HUES64 (cell line): ENCODE measurements around the gene FAM83D.
"Not testable (repeated sequence)": the region's sequence is repeated elsewhere in the genome, so short reads cannot be mapped to it uniquely, and the experiment has no call there.

ENCODE experiments used
- H3K27ac ChIP-seq: 2 replicates; pipeline ENCODE4 v1.7.0; 2013; ENCODE audit warnings: low read depth, low read length, inconsistent platforms
- H3K27me3 ChIP-seq: 2 replicates; pipeline ENCODE4 v1.6.1; 2013; ENCODE audit warnings: mild to moderate bottlenecking, low read length; ENCODE audit not compliant: insufficient read depth
- H3K36me3 ChIP-seq: 2 replicates; pipeline ENCODE4 v1.6.1; 2013; ENCODE audit warnings: mild to moderate bottlenecking, low read length; ENCODE audit not compliant: insufficient read depth
- H3K4me1 ChIP-seq: 2 replicates; pipeline ENCODE4 v1.6.1; 2013; ENCODE audit warnings: mild to moderate bottlenecking, low read length, moderate library complexity; ENCODE audit not compliant: insufficient read depth
- H3K4me3 ChIP-seq: 2 replicates; pipeline ENCODE4 v1.5.1; 2013; ENCODE audit warnings: mild to moderate bottlenecking, low read length, moderate library complexity
- H3K9ac ChIP-seq: 2 replicates; pipeline ENCODE4 v1.6.1; 2013; ENCODE audit warnings: mild to moderate bottlenecking, low read depth, low read length
- H3K9me3 ChIP-seq: 2 replicates; pipeline ENCODE4 v1.6.1; 2013; ENCODE audit warnings: low read depth, low read length; ENCODE audit not compliant: insufficient read depth
- WGBS: fragments of 150-250, 120-280 bp; methylation state at CpG from one replicate; pipeline ENCODE4 v1.1.7; 2013; ENCODE audit warnings: missing lambda C conversion rate; 5-methylcytosine and 5-hydroxymethylcytosine counted together

FAM83D gene

DNA sequence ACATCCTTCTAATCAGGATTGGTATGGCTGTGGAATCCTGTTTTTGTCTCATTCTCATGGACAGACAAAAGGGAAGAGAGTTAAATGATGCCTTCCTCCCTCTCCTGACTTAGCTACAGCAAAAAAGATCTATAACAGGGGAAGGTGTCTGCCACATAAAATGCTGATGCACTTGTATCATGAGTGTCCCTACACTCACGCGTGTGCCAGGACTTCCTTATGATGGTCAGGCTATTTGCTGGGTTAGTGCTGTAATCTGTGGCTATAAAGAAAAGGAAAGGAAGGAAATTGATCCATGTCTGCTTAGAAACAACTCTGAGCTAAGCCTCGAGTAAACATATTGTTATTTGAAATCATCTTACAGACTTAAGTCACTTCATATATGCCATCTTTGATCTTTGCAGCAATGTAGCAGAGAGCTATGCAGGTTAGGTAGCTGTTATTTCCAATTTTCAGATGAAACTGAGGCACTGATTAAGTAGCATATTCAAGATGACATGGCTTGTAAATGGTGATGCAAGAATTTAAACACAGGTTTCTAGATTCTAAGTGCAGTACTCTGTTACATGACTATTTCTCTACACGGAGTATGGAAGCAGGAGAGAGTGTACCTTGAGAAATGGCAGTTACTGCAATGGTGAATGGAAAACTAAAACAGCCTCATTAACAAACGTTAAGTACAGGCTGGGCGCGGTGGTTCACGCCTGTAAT lies 27.6 kb downstream of the FAM83D start:
- Histone ChIP-seq H3K4me3 (no peak overlapping the region), H3K36me3 (peaks cover 58% of the 10 kb centered on the region), H3K27ac (no peak overlapping the region), H3K9ac (no peak overlapping the region), H3K9me3 (no peaks in the 10 kb centered on the region), H3K4me1 (no peaks in the 10 kb centered on the region), H3K27me3 (no peaks in the 10 kb centered on the region)
- 98% methylated on average over 8 of the region's 8 CpGs for WGBS

DNA sequence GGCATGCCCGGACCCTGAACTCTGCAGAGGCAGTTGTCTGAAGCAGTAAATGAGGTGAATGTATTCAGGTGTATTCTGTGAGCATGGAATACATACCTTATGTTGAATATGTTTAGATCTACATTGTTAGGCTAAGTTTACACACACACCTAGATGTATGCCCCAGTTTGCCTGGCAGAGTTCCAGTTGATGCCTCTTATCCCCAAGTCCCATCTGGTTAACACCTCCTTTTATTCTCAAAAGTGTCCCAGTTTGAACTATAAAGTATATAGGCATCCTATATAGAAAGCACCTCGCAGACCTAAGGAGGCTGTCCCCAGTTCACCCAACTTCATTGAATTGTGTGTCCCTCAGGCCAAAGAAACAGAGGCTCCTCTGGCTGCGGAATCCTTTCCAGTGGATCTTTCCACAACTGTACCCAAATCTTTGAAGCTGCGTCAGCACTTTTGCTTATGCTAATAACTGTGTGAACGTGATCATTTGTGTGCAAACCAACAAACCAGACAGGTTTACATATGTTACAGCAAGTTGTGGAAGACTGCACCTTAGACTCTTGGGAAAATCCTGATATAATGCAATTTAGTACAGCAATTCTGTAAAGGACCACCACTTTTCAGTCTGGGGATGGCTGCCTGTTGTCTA lies 31.1 kb downstream of the FAM83D start:
- WGBS = 93% methylated on average over 5 of the region's 5 CpGs
- H3K36me3 ChIP-seq = peaks cover 22% of the 10 kb centered on the region
- H3K27me3 ChIP-seq = no peaks in the 10 kb centered on the region
- peaks cover 8% of the 10 kb centered on the region for H3K4me1 ChIP-seq
- no peak overlapping the region for H3K9ac ChIP-seq
- no peak overlapping the region for H3K4me3 ChIP-seq
- no peaks in the 10 kb centered on the region for H3K9me3 ChIP-seq
- H3K27ac ChIP-seq = no peak overlapping the region

DNA sequence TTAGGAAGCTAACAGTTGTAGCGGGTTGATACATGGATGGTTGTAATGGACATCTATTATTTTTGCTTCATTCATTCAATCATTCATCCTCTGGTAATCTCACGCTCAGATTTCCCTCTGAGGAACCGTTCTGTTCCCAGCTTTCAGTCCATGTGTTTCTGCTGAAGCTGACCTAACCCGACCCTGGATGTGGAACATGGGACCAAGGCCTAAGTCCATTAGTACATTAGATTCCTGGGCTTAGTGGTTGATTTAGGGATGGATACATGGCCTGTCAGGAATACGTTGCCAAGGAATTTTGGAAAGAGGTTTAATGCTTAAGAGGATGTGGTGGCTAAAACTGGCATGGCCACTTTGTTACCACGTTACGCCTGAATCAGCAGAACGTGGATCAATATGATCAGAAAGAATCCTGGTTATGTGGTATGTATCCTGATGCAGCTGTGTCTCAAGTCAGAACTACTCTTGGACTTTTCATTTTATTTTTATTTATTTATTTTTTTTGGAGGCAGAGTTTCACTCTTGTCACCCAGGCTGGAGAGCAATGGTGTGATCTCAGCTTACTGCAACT lies 31.8 kb downstream of the FAM83D start:
- no peak overlapping the region for H3K9ac ChIP-seq
- no peak overlapping the region for H3K4me3 ChIP-seq
- H3K27me3 ChIP-seq = no peaks in the 10 kb centered on the region
- H3K27ac ChIP-seq = no peak overlapping the region
- 94% methylated on average over 7 of the region's 8 CpGs for WGBS
- peaks cover 8% of the 10 kb centered on the region for H3K4me1 ChIP-seq
- H3K9me3 ChIP-seq = no peaks in the 10 kb centered on the region
- peaks cover 16% of the 10 kb centered on the region for H3K36me3 ChIP-seq

GRCh38 chr20:38960187-38960687 lies 34.0 kb downstream of the FAM83D start:
- H3K9ac ChIP-seq = not testable (repeated sequence)
- WGBS = 98% methylated on average over 8 of the region's 9 CpGs

DNA sequence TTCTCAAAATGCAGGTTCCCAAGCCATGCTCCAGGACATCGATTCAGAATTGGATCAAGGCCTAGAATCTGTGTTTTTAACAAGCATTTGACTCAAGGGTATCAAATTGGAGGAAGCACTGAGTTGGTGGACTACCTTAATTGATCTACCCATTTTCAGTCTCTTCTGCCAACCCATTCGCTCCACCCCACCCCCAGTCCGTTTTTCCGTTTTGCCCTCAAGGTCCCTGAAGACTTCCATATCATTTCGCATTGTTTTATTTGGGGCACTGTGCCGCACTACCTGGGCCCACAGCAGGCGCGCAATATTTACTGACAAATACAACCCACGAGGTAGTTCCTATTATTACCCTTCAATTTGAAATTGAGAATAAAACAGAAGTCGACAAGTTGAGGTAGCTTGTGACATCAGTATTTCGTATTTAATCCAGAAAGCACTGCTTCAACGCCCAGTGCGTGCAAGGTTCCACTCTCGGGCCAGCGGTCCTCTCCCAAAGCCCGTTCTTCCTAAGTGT lies 35.4 kb downstream of the FAM83D start:
- peaks cover 14% of the 10 kb centered on the region for H3K4me1 ChIP-seq
- peak overlapping the region; percentile 82 for H3K4me3 ChIP-seq
- peaks cover 12% of the 10 kb centered on the region for H3K36me3 ChIP-seq
- peak overlapping the region; percentile 94 for H3K27ac ChIP-seq
- no peaks in the 10 kb centered on the region for H3K27me3 ChIP-seq
- H3K9ac ChIP-seq = peak overlapping the region; percentile 99
- WGBS = 14% methylated on average over 16 of the region's 16 CpGs
- no peaks in the 10 kb centered on the region for H3K9me3 ChIP-seq

More at GRCh38 chr20:38960187-38960687, 34.0 kb downstream of the FAM83D start:
- H3K36me3 ChIP-seq, H3K27ac ChIP-seq, H3K4me3 ChIP-seq, H3K9me3 ChIP-seq, H3K27me3 ChIP-seq: not testable (repeated sequence)
- H3K4me1 ChIP-seq = peaks cover 14% of the 10 kb centered on the region

DNA sequence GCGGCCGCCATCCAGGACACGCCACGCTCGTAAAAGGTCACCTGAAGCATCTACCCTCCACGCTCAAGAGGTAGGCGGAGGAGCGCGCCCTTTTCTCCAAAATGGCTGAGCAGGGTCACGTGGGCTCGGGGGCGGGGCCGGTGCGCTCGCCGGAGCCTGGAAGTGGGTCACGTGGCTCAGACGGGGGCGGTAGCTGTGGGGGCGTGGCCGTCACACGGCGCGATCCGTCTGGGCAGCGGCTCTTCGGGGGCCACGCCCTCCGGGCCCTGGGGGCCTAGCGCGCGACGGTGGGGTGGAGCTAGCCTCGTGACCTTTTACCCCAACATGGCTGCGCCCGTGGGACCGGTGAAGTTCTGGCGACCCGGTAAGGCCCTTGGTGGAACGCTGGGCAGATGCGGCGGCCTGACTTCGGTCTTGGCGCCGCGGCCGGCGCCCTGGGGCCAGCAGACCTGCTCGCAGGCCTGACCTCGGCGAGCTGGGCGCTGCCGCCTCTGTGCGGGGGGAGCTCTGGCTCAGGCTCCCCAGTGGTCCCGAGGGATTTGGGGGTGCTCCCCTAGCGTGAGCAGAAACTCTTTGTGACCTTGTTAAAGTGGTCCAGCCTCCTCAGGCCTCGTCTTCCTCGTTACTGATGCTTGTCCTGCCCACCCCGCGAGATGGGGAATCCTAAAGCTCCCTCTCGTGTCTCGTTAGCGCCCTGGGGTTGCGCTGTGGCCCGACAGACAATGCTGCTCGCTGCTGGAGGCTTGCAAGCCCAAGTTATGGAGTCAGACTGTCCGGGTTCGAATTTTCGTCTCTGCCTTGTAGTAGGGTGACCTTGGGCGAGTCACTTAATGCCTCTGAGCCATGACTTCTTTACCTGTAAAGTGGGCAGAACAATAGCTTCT lies 36.1 kb downstream of the FAM83D start, which contains the start of gene DHX35:
TSS of gene DHX35 (plus strand) at position 301 of the 884 bp plus-strand sequence. CDS start at position 325, 24 bp downstream.
- H3K9ac ChIP-seq = peak within 1 kb of the TSS; percentile 99
- H3K4me1 ChIP-seq = peaks cover 14% of the 10 kb centered on the region
- peak within 1 kb of the TSS; percentile 97 for H3K27ac ChIP-seq
- peak within 1 kb of the TSS; percentile 82 for H3K4me3 ChIP-seq
- H3K36me3 ChIP-seq = peaks cover 12% of the 10 kb centered on the region
- WGBS = under 1% methylated on average over 70 of the region's 70 CpGs
- H3K27me3 ChIP-seq = no peaks in the 10 kb centered on the region
- H3K9me3 ChIP-seq = no peaks in the 10 kb centered on the region

GRCh38 chr20:38962928-38963401 lies 36.7 kb downstream of the FAM83D start:
- WGBS = 24% methylated on average over 5 of the region's 5 CpGs
- H3K27ac ChIP-seq = peak overlapping the region; percentile 97

GRCh38 chr20:38963745-38964144 lies 37.5 kb downstream of the FAM83D start:
- H3K4me1 ChIP-seq = peaks cover 14% of the 10 kb centered on the region
- H3K36me3 ChIP-seq = peaks cover 18% of the 10 kb centered on the region
- peak overlapping the region; percentile 82 for H3K4me3 ChIP-seq
- no peaks in the 10 kb centered on the region for H3K9me3 ChIP-seq
- no peak overlapping the region for H3K27ac ChIP-seq
- H3K9ac ChIP-seq = no peak overlapping the region
- no peaks in the 10 kb centered on the region for H3K27me3 ChIP-seq

More at GRCh38 chr20:38962928-38963401, 36.7 kb downstream of the FAM83D start:
- Histone ChIP-seq H3K9ac (peak overlapping the region; percentile 97), H3K4me1 (peaks cover 14% of the 10 kb centered on the region), H3K9me3 (no peaks in the 10 kb centered on the region), H3K27me3 (no peaks in the 10 kb centered on the region), H3K36me3 (peaks cover 14% of the 10 kb centered on the region), H3K4me3 (peak overlapping the region; percentile 82)

- Histone ChIP-seq H3K27me3 (no peaks in the 10 kb centered on the region), H3K36me3 (peaks cover 33% of the 10 kb centered on the region), H3K4me3 (no peak overlapping the region), H3K9me3 (no peaks in the 10 kb centered on the region), H3K27ac (no peak overlapping the region), H3K9ac (no peak overlapping the region), H3K4me1 (peaks cover 14% of the 10 kb centered on the region)
Observed at GRCh38 chr20:38965264-38965663, 39.0 kb downstream of the FAM83D start.

DNA sequence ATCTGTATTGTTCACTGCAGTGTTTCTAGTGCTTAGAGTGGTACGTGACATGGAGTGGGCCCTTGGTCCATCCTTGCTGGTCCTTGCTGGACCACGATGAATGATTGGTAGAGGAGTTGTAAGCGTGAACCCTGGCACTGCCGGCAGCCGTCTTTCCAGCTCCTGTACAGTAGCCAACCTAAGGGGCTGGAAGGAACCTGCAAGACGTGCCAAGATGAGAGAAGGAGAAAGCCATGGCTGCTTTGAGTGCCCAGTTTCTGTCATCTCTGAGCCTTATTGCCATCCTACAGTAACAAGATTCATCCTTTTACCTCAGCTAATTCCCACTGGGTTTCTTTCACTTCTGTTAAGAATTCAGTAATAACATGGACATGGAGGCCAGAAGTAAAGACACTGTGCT lies 41.9 kb downstream of the FAM83D start:
- H3K4me1 ChIP-seq = peaks cover 5% of the 10 kb centered on the region

More for the DNA sequence above, 41.9 kb downstream of the FAM83D start:
- no peak overlapping the region for H3K4me3 ChIP-seq
- no peak overlapping the region for H3K27ac ChIP-seq
- 97% methylated on average over 6 of the region's 6 CpGs for WGBS
- no peak overlapping the region for H3K9ac ChIP-seq
- H3K27me3 ChIP-seq = no peaks in the 10 kb centered on the region
- H3K9me3 ChIP-seq = no peaks in the 10 kb centered on the region
- peaks cover 57% of the 10 kb centered on the region for H3K36me3 ChIP-seq
